Naive thymus-derived CD8-positive, alpha-beta T cell (primary cell): ENCODE data around the gene TSPAN4. TPM values are rescaled to one million over a fixed set of nuclear protein-coding genes. Genes with fewer than 3 reads are reported as not detected.

ENCODE experiments used
- ATAC-seq, 2 donors: fragments of 150-1000 bp; cut with Tn5 transposase in 1 of 2; sonication (Bioruptor Pico), chemical (Tn5 transposase) in 1 of 2; 1 replicate in 1 of 2; 2 replicates in 1 of 2; pipeline ENCODE4 v1.10.0; 2021; ENCODE audit warnings: mild to moderate bottlenecking in 2 of 2, moderate library complexity in 2 of 2
- POLR2A ChIA-PET: fragments of 350-600 bp; sonication (Branson Sonifier 250); formaldehyde crosslinking; loops from one replicate; lab custom pipeline; 2021; ENCODE audit warnings: antibody characterized with exemption; lab: Charles Lee
- DNase-seq, 10 donors: peaks; one replicate each; pipeline versions ENCODE4 v3.0.0 to v3.0.0-alpha.2; 2020 to 2022
- H3K27ac Mint-ChIP-seq, 10 donors: one replicate each; pipeline ENCODE4 v1.8.0; 2020 to 2022; ENCODE audit warnings: mild to moderate bottlenecking in 10 of 10, mixed read lengths in 10 of 10, moderate library complexity in 4 of 10, inconsistent platforms in 1 of 10
- H3K27me3 Mint-ChIP-seq, 5 donors: one replicate each; pipeline ENCODE4 v1.8.0; 2021 to 2022; ENCODE audit warnings: mixed read lengths in 5 of 5
- H3K36me3 Mint-ChIP-seq, 3 donors: one replicate each; pipeline ENCODE4 v1.8.0; 2020 to 2022; ENCODE audit warnings: mixed read lengths in 3 of 3, mild to moderate bottlenecking in 2 of 3, inconsistent platforms in 1 of 3
- H3K4me1 Mint-ChIP-seq, 4 donors: one replicate each; pipeline ENCODE4 v1.8.0; 2021 to 2022; ENCODE audit warnings: mixed read lengths in 4 of 4
- H3K4me3 Mint-ChIP-seq, 10 donors: one replicate each; pipeline ENCODE4 v1.8.0; 2020 to 2022; ENCODE audit warnings: mild to moderate bottlenecking in 10 of 10, mixed read lengths in 10 of 10, moderate library complexity in 6 of 10, inconsistent platforms in 1 of 10
- H3K9me3 Mint-ChIP-seq, 9 donors: one replicate each; pipeline ENCODE4 v1.8.0; 2020 to 2022; ENCODE audit warnings: mixed read lengths in 9 of 9, mild to moderate bottlenecking in 3 of 9, inconsistent platforms in 1 of 9, moderate library complexity in 1 of 9
- polyA plus RNA-seq, 3 donors: library from polyadenylated mRNA; unstranded; fragments of 300-500 nt; fragmentation: Illumina TruSeq; gene quantifications; one replicate each; pipeline ENCODE4 v1.2.3, GENCODE V29; 2021
- total RNA-seq, 8 experiments: library from RNA in 2 of 8; stranded (reverse) in 2 of 8; gene quantifications; one replicate each; pipeline ENCODE4 v1.2.3 and lab custom pipeline; 2021 to 2026

The TSPAN4 gene
- total and polyA plus RNA-seq, 5 experiments from 2014 or later = 6.0 to 12.8 (median 8.3) TPM

DNA sequence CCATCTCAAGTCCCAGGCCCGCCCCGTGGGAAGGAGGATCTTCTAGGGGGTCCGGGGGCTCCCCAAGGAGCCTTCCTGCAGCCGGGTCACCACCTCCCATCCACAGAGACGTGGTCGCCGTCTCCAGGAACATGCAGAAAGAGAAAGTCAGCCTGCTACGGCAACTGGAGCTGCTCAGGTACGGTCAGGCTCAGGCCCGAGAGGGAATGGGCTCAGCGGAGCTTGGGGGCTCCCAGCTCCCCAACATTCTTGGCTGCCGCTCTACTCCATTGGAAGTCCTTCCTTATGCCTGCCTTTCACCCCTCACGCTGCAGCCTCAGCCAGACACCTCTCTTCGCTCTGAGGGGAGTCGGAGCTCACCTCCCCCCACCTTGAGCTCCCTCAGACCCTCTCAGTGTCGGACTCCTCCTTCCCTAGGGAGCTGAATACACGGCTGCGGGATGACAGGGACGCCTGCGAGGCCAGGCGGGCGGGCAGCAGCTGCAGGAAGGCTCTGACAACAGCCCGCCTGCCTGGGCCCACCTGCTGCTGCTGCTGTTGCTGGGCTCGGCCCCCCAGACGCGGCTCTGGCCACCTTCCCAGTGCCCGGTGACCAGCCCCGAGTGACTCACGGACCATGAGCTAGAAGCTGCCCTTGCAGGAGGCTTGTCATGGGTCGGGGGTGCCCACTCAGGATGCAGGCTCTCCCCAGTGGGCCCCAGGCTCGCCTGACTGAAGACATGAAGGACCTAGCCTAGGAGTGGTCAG, 11.4 kb upstream of the TSPAN4 start:
- Mint-ChIP-seq H3K36me3 (no peaks in the 10 kb centered on the region), H3K4me3 (peak overlapping the region in 9 of 10 donors; percentile 18 to 83 (median 62)), H3K9me3 (no peaks in the 10 kb centered on the region), H3K27ac (peak overlapping the region in 2 of 10 donors; percentile 22 to 34), H3K27me3 (peaks cover 0 to 30% (median 14%) of the 10 kb centered on the region in 5 donors), H3K4me1 (peaks cover 8 to 50% (median 46%) of the 10 kb centered on the region in 4 donors)
- ATAC-seq (no peak), DNase-seq (no peak)
- POLR2A ChIA-PET = interaction anchor here (0.8 to 12.0 kb wide), 5 partner anchors 11 to 26 kb away, joined by 3 to 127 read pairs (median 6); partner anchors contain the start of genes PIDD1, PNPLA2, POLR2L and RPLP2

GRCh38 chr11:831961-832528, 10.6 kb upstream of the TSPAN4 start:
- Mint-ChIP-seq H3K4me3 (peak overlapping the region; percentile 18 to 83 (median 61)), H3K27me3 (peaks cover 0 to 26% (median 14%) of the 10 kb centered on the region in 5 donors), H3K36me3 (no peaks in the 10 kb centered on the region), H3K9me3 (no peaks in the 10 kb centered on the region), H3K27ac (peak overlapping the region in 2 of 10 donors; percentile 24 to 25), H3K4me1 (peaks cover 8 to 50% (median 42%) of the 10 kb centered on the region in 4 donors)
- ATAC-seq = no peak
- DNase-seq = no peak
- POLR2A ChIA-PET = interaction anchor here (0.8 to 12.0 kb wide), 5 partner anchors 10 to 42 kb away, joined by 3 to 127 read pairs (median 6); partner anchors contain the start of genes CEND1, PIDD1, PNPLA2 and POLR2L

GRCh38 chr11:832529-833113, 10.0 kb upstream of the TSPAN4 start, which contains the start of gene CD151:
Gene CD151, plus strand, starts transcription at chr11:832952. Its CDS starts 3,118 bp downstream, at chr11:836070.
- no peaks in the 10 kb centered on the region for H3K9me3 Mint-ChIP-seq
- H3K4me3 Mint-ChIP-seq = peak within 1 kb of the TSS; percentile 60 to 83 (median 72)
- H3K4me1 Mint-ChIP-seq = peaks cover 6 to 47% (median 40%) of the 10 kb centered on the region in 4 donors
- H3K36me3 Mint-ChIP-seq = no peaks in the 10 kb centered on the region
- peak within 1 kb of the TSS in 3 of 10 donors; percentile 21 to 25 (median 24) for H3K27ac Mint-ChIP-seq
- ATAC-seq (peak; percentile 56 to 60), DNase-seq (peak in 2 of 10 donors; percentile 61 to 62)
- POLR2A ChIA-PET = interaction anchor here (1.0 to 12.0 kb wide), 4 partner anchors 10 to 42 kb away, joined by 3 to 127 read pairs (median 28); partner anchors contain the start of genes CEND1, PNPLA2, POLR2L and RPLP2
- H3K27me3 Mint-ChIP-seq = peaks cover 0 to 25% (median 12%) of the 10 kb centered on the region in 5 donors

DNA sequence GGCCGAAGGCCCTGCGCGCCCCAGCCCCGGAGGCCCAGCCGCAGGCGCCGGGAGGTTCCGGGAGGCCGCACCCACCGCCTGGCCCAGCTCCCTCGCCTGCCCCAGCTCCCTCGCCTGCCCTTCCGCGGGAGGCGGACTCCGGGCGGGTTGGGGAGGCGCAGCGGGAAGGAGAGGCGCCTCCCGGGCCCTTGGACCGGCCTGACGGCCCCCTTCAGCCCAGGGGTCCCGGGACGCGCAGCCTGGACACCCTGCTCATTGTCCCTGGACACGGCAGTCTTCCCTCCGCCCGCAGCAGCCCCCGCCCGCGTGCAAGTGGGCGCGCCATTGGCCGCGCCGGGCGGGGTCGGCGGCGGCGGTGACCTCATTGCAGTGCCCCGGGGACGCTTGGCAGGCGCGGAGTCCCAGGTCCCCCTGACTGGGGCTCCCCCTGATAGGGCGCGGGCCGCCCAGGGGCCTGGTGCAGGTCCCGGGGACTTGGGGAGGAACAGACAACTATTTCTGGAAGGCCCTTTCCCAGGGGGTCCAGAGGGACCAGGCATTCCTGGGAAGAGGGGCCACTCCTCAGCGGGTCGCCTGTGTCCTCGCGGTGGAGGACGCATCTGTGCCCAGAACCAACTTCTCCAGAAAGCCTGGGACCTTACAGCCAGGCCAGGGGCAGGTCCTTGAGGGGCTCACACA, 9.4 kb upstream of the TSPAN4 start:
- Mint-ChIP-seq H3K27me3 (peaks cover 0 to 19% (median 6%) of the 10 kb centered on the region in 5 donors), H3K9me3 (no peaks in the 10 kb centered on the region), H3K27ac (no peak overlapping the region), H3K4me3 (peak overlapping the region; percentile 29 to 76 (median 64)), H3K36me3 (no peaks in the 10 kb centered on the region), H3K4me1 (peaks cover 5 to 41% (median 34%) of the 10 kb centered on the region in 4 donors)
- POLR2A ChIA-PET = interaction anchor here (0.6 to 12.0 kb wide), 7 partner anchors 9 to 254 kb away, joined by 3 to 127 read pairs (median 5); partner anchors contain the start of genes CEND1, PNPLA2, POLR2L and TSPAN4
- peak in 1 of 10 donors; percentile 43 for DNase-seq
- ATAC-seq = peak; percentile 40 to 50

DNA sequence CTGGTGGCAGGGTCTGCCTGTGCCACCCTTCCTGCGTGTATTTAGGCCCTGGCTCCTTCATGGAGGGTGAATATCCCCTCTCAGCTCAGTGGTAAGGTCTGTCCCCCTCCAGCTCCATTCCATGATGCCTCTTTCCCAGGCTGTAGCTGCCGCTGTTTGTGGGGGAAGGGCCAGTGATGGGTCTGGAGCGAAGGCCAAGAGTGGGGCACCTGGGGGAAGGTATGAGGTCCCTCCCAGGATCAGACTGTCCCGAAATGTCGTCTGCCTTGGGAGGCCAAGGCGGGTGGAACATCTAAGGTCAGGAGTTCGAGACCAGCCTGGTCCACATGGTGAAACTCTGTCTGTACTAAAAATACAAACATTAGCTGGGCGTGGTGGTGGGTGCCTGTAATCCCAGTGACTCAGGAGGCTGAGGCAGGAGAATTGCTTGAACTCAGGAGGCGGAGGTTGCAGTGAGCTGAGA, 8.8 kb upstream of the TSPAN4 start:
- Mint-ChIP-seq H3K4me1 (peaks cover 5 to 35% (median 30%) of the 10 kb centered on the region in 4 donors), H3K27ac (peak overlapping the region in 2 of 10 donors; percentile 21 to 25)

GRCh38 chr11:834371-835316, 8.0 kb upstream of the TSPAN4 start:
- Mint-ChIP-seq H3K27ac (peak overlapping the region in 1 of 10 donors; percentile 25), H3K4me1 (peaks cover 2 to 27% (median 25%) of the 10 kb centered on the region in 4 donors), H3K36me3 (peaks cover 0 to 4% (median 0%) of the 10 kb centered on the region in 3 donors), H3K9me3 (no peaks in the 10 kb centered on the region), H3K4me3 (peak overlapping the region; percentile 25 to 76 (median 70)), H3K27me3 (peaks cover 0 to 5% (median 0%) of the 10 kb centered on the region in 5 donors)
- DNase-seq = no peak
- POLR2A ChIA-PET = interaction anchor here (0.5 to 12.0 kb wide), 9 partner anchors 8 to 56 kb away, joined by 3 to 127 read pairs (median 5); partner anchors contain the start of genes PNPLA2, POLR2L and TSPAN4
- no peak for ATAC-seq

More for the DNA sequence above, 8.8 kb upstream of the TSPAN4 start:
- no peaks in the 10 kb centered on the region for H3K9me3 Mint-ChIP-seq
- H3K4me3 Mint-ChIP-seq = peak overlapping the region; percentile 56 to 76 (median 70)
- H3K36me3 Mint-ChIP-seq = peaks cover 0 to 1% (median 0%) of the 10 kb centered on the region in 3 donors
- no peak for DNase-seq
- no peak for ATAC-seq
- POLR2A ChIA-PET = interaction anchor here (0.8 to 12.0 kb wide), 6 partner anchors 9 to 29 kb away, joined by 3 to 127 read pairs (median 5); partner anchors contain the start of genes PNPLA2, POLR2L and TSPAN4
- peaks cover 0 to 12% (median 5%) of the 10 kb centered on the region in 5 donors for H3K27me3 Mint-ChIP-seq

GRCh38 chr11:836274-836673, 6.4 kb upstream of the TSPAN4 start:
- Mint-ChIP-seq H3K27me3 (no peaks in the 10 kb centered on the region), H3K27ac (no peak overlapping the region), H3K9me3 (no peaks in the 10 kb centered on the region), H3K4me1 (peaks cover 7 to 36% (median 26%) of the 10 kb centered on the region in 4 donors), H3K4me3 (no peak overlapping the region), H3K36me3 (peaks cover 0 to 9% (median 0%) of the 10 kb centered on the region in 3 donors)
- DNase-seq (no peak), ATAC-seq (no peak)
- POLR2A ChIA-PET = interaction anchor here (1.2 to 12.0 kb wide), 2 partner anchors 9 to 16 kb away, joined by 4 to 127 read pairs; partner anchors contain the start of gene PNPLA2

DNA sequence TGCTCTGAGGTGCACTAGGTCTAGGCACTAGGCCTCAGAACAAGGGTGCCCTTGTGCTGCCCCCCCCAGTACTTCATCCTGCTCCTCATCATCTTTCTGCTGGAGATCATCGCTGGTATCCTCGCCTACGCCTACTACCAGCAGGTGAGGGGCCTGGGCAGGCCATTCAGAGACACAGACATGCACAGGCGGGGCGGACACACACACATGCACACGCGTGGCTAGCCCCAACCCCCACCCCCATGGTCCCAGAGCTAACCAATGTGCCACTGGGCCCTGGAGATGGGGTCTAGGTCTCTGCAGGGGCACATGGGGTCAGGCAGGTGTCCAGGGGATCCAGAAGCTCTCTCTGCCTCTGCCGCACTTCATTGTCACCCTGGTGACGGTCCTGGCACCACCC, 6.0 kb upstream of the TSPAN4 start:
- Mint-ChIP-seq H3K36me3 (peaks cover 0 to 9% (median 0%) of the 10 kb centered on the region in 3 donors), H3K9me3 (no peaks in the 10 kb centered on the region), H3K4me1 (peaks cover 7 to 36% (median 25%) of the 10 kb centered on the region in 4 donors), H3K27ac (no peak overlapping the region), H3K4me3 (no peak overlapping the region), H3K27me3 (no peaks in the 10 kb centered on the region)
- ATAC-seq (no peak), DNase-seq (no peak)
- POLR2A ChIA-PET = interaction anchor here (1.2 to 12.0 kb wide), 3 partner anchors 8 to 16 kb away, joined by 4 to 127 read pairs (median 5); partner anchors contain the start of gene PNPLA2

DNA sequence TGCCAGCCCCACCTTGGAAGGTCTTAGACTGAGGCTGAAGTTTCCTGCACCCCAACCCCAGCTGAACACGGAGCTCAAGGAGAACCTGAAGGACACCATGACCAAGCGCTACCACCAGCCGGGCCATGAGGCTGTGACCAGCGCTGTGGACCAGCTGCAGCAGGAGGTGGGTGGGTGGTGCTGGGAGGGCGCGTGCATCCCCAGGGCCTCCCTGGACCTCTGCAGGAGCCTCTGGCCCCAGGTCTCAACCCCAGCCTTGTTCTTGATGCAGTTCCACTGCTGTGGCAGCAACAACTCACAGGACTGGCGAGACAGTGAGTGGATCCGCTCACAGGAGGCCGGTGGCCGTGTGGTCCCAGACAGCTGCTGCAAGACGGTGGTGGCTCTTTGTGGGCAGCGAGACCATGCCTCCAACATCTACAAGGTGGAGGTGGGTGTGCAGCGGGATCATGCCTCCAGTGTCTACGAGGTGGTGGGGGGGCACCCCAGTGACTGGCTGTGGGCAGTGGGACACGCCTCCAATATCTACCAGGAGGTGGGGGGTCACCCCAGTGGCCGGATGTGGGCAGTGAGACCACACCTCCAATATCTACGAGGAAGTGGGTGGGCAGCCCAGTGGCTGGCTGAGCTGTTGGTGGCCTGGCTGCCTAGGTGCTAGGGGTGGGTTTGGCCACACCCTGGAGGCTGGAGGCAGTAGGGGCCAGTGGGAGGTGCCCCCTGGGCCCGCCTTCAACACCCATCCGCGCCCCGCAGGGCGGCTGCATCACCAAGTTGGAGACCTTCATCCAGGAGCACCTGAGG, 5.3 kb upstream of the TSPAN4 start:
- Mint-ChIP-seq H3K4me3 (no peak overlapping the region), H3K9me3 (no peaks in the 10 kb centered on the region), H3K4me1 (peaks cover 7 to 38% (median 21%) of the 10 kb centered on the region in 4 donors), H3K27me3 (no peaks in the 10 kb centered on the region), H3K27ac (no peak overlapping the region), H3K36me3 (peaks cover 0 to 9% (median 0%) of the 10 kb centered on the region in 3 donors)
- ATAC-seq = no peak
- no peak for DNase-seq
- POLR2A ChIA-PET = interaction anchor here (1.0 to 12.0 kb wide), 4 partner anchors 7 to 17 kb away, joined by 4 to 127 read pairs (median 4); partner anchors contain the start of gene PNPLA2

DNA sequence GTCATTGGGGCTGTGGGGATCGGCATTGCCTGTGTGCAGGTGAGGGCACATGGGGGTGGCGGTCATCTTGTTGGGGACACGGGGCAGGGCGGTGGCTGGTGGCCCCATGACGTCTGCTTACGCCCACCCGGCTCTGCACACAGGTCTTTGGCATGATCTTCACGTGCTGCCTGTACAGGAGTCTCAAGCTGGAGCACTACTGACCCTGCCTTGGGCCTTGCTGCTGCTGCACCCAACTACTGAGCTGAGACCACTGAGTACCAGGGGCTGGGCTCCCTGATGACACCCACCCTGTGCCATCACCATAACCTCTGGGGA, 4.7 kb upstream of the TSPAN4 start:
- POLR2A ChIA-PET = interaction anchor here (0.6 to 12.0 kb wide), 4 partner anchors 10 to 19 kb away, joined by 4 to 127 read pairs (median 4); partner anchors contain the start of gene PNPLA2

More for the DNA sequence above, 4.7 kb upstream of the TSPAN4 start:
- no peak for ATAC-seq
- DNase-seq = no peak
- Mint-ChIP-seq H3K4me3 (peak overlapping the region in 1 of 10 donors; percentile 38), H3K27me3 (no peaks in the 10 kb centered on the region), H3K36me3 (peaks cover 0 to 9% (median 0%) of the 10 kb centered on the region in 3 donors), H3K27ac (no peak overlapping the region), H3K9me3 (no peaks in the 10 kb centered on the region), H3K4me1 (peaks cover 7 to 38% (median 20%) of the 10 kb centered on the region in 4 donors)
